RWPE2 (cell line): ENCODE measurements around the gene SLC45A1.

Experiments
- ATAC-seq: fragments of 200-7000 bp; cut with Tn5 transposase; 3 replicates; pipeline ENCODE4 v1.9.1; 2021; ENCODE audit warnings: low read depth
- DNase-seq: peaks from one replicate; pipeline ENCODE4 v3.0.0-alpha.2; 2020; ENCODE audit warnings: low spot score
- H3K27ac ChIP-seq: fragments of 450-650 bp; 2 replicates; pipeline ENCODE4 v1.5.1; 2017; ENCODE audit warnings: mild to moderate bottlenecking; ENCODE audit not compliant: poor library complexity, severe bottlenecking
- H3K27me3 ChIP-seq: fragments of 250-450 bp; sonication (Bioruptor Pico); 2 replicates; pipeline ENCODE4 v1.5.1; 2021; ENCODE audit warnings: mild to moderate bottlenecking, moderate library complexity; ENCODE audit not compliant: insufficient read depth, poor library complexity, severe bottlenecking
- H3K36me3 ChIP-seq: fragments of 250-450 bp; sonication (Bioruptor Pico); 2 replicates; pipeline ENCODE4 v1.5.1; 2020; ENCODE audit warnings: low read depth, mild to moderate bottlenecking, moderate library complexity
- H3K4me1 ChIP-seq: fragments of 250-450 bp; sonication (Bioruptor Pico); 2 replicates; pipeline ENCODE4 v1.5.1; 2021; ENCODE audit warnings: mild to moderate bottlenecking, moderate library complexity; ENCODE audit not compliant: insufficient read depth, poor library complexity, severe bottlenecking
- H3K4me3 ChIP-seq: fragments of 250-450 bp; sonication (Bioruptor Pico); 2 replicates; pipeline ENCODE4 v1.5.1; 2021; ENCODE audit warnings: mild to moderate bottlenecking, moderate library complexity; ENCODE audit not compliant: severe bottlenecking
- H3K9me3 ChIP-seq: fragments of 250-450 bp; sonication (Bioruptor Pico); 2 replicates; pipeline ENCODE4 v1.5.1; 2021; ENCODE audit warnings: mild to moderate bottlenecking, moderate library complexity; ENCODE audit not compliant: severe bottlenecking
- CTCF ChIP-seq: fragments of 450-650 bp; IDR thresholded peaks from one replicate; pipeline ENCODE4 v1.5.1; 2017; ENCODE audit warnings: mild to moderate bottlenecking, moderate library complexity; ENCODE audit not compliant: poor library complexity, severe bottlenecking

Gene SLC45A1

GRCh38 chr1:8285965-8286364 is 31.9 kb upstream of the SLC45A1 start:
- Histone ChIP-seq H3K4me3 (no peak overlapping the region), H3K27ac (no peak overlapping the region), H3K9me3 (no peaks in the 10 kb centered on the region), H3K36me3 (no peaks in the 10 kb centered on the region), H3K27me3 (no peaks in the 10 kb centered on the region), H3K4me1 (peaks cover 7% of the 10 kb centered on the region)
- no peak for TF ChIP-seq CTCF
- DNase-seq, result no peak
- ATAC-seq, result no peak

- ATAC-seq (no peak), DNase-seq (no peak)
- no peaks in the 10 kb centered on the region for H3K4me1 ChIP-seq
- no peak overlapping the region for H3K27ac ChIP-seq
- H3K36me3 ChIP-seq, result no peaks in the 10 kb centered on the region
- H3K27me3 ChIP-seq, result no peaks in the 10 kb centered on the region
- H3K4me3 ChIP-seq, result no peak overlapping the region
- H3K9me3 ChIP-seq, result no peaks in the 10 kb centered on the region
- no peak for TF ChIP-seq CTCF
Observed at GRCh38 chr1:8293118-8293517, 24.8 kb upstream of the SLC45A1 start.

GRCh38 chr1:8293641-8294169 is 24.2 kb upstream of the SLC45A1 start:
- Histone ChIP-seq H3K27ac (no peak overlapping the region), H3K4me3 (no peak overlapping the region), H3K36me3 (no peaks in the 10 kb centered on the region), H3K9me3 (no peaks in the 10 kb centered on the region), H3K27me3 (no peaks in the 10 kb centered on the region), H3K4me1 (no peaks in the 10 kb centered on the region)
- DNase-seq (no peak), ATAC-seq (no peak)
- no peak for TF ChIP-seq CTCF

GRCh38 chr1:8294170-8294697 is 23.7 kb upstream of the SLC45A1 start:
- Histone ChIP-seq H3K9me3 (no peaks in the 10 kb centered on the region), H3K4me3 (no peak overlapping the region), H3K27ac (no peak overlapping the region), H3K27me3 (no peaks in the 10 kb centered on the region), H3K4me1 (no peaks in the 10 kb centered on the region), H3K36me3 (no peaks in the 10 kb centered on the region)
- DNase-seq (no peak), ATAC-seq (no peak)
- TF ChIP-seq CTCF, result no peak

GRCh38 chr1:8297245-8297644 is 20.7 kb upstream of the SLC45A1 start:
- Histone ChIP-seq H3K9me3 (no peaks in the 10 kb centered on the region), H3K36me3 (no peaks in the 10 kb centered on the region), H3K4me3 (no peak overlapping the region), H3K27me3 (no peaks in the 10 kb centered on the region), H3K4me1 (no peaks in the 10 kb centered on the region), H3K27ac (no peak overlapping the region)
- DNase-seq (no peak), ATAC-seq (no peak)
- TF ChIP-seq CTCF, result no peak
